GM19351 (cell line): ENCODE measurements around the gene KCNN3.
"Not testable (repeated sequence)": the region's sequence is repeated elsewhere in the genome, so short reads cannot be mapped to it uniquely, and the experiment has no call there.

ENCODE experiments used
- ATAC-seq: cut with Tn5 transposase; IDR thresholded peaks from one replicate; pipeline ENCODE4 v1.9.1; 2021; ENCODE audit warnings: mild to moderate bottlenecking, moderate library complexity; ENCODE audit not compliant: unreplicated experiment

Gene KCNN3

GRCh38 chr1:154712166-154712810, 157.8 kb downstream of the KCNN3 start:
- ATAC-seq = no peak

- ATAC-seq = no peak
Observed at GRCh38 chr1:154711416-154711815, 158.7 kb downstream of the KCNN3 start.

GRCh38 chr1:154710106-154710505, 160.0 kb downstream of the KCNN3 start:
- no peak for ATAC-seq

- no peak for ATAC-seq
Observed at GRCh38 chr1:154707901-154708463, 162.1 kb downstream of the KCNN3 start.

- ATAC-seq = no peak
Observed at GRCh38 chr1:154706851-154707250, 163.2 kb downstream of the KCNN3 start.

GRCh38 chr1:154705544-154705943, 164.5 kb downstream of the KCNN3 start:
- no peak for ATAC-seq

GRCh38 chr1:154703170-154703569, 166.9 kb downstream of the KCNN3 start:
- ATAC-seq = no peak

- ATAC-seq = no peak
Observed at GRCh38 chr1:154698320-154699096, 171.6 kb downstream of the KCNN3 start.

GRCh38 chr1:154697710-154698109, 172.4 kb downstream of the KCNN3 start:
- no peak for ATAC-seq

- no peak for ATAC-seq
Observed at GRCh38 chr1:154696456-154696855, 173.6 kb downstream of the KCNN3 start.

GRCh38 chr1:154695985-154696384, 174.1 kb downstream of the KCNN3 start:
- no peak for ATAC-seq

- no peak for ATAC-seq
Observed at GRCh38 chr1:154694995-154695394, 175.1 kb downstream of the KCNN3 start.

GRCh38 chr1:154689083-154689482, 181.0 kb downstream of the KCNN3 start:
- no peak for ATAC-seq

GRCh38 chr1:154686507-154686906, 183.6 kb downstream of the KCNN3 start:
- no peak for ATAC-seq

- no peak for ATAC-seq
Observed at GRCh38 chr1:154683820-154684219, 186.3 kb downstream of the KCNN3 start.

GRCh38 chr1:154682254-154682653, 187.8 kb downstream of the KCNN3 start:
- ATAC-seq = no peak

- ATAC-seq = not testable (repeated sequence)
Observed at GRCh38 chr1:154677844-154678243, 192.2 kb downstream of the KCNN3 start.

GRCh38 chr1:154676847-154677246, 193.2 kb downstream of the KCNN3 start:
- not testable (repeated sequence) for ATAC-seq

GRCh38 chr1:154674456-154674855, 195.6 kb downstream of the KCNN3 start:
- not testable (repeated sequence) for ATAC-seq

- not testable (repeated sequence) for ATAC-seq
Observed at GRCh38 chr1:154672245-154672644, 197.8 kb downstream of the KCNN3 start.

GRCh38 chr1:154671412-154671811, 198.7 kb downstream of the KCNN3 start:
- ATAC-seq = not testable (repeated sequence)
